Globus pallidus (tissue), 1 donor: ENCODE data around the gene ADGRB2.

ENCODE experiments used
- DNase-seq: peaks from one replicate; pipeline ENCODE4 v3.0.0-alpha.2; 2015; ENCODE audit warnings: low spot score

The ADGRB2 gene

DNA sequence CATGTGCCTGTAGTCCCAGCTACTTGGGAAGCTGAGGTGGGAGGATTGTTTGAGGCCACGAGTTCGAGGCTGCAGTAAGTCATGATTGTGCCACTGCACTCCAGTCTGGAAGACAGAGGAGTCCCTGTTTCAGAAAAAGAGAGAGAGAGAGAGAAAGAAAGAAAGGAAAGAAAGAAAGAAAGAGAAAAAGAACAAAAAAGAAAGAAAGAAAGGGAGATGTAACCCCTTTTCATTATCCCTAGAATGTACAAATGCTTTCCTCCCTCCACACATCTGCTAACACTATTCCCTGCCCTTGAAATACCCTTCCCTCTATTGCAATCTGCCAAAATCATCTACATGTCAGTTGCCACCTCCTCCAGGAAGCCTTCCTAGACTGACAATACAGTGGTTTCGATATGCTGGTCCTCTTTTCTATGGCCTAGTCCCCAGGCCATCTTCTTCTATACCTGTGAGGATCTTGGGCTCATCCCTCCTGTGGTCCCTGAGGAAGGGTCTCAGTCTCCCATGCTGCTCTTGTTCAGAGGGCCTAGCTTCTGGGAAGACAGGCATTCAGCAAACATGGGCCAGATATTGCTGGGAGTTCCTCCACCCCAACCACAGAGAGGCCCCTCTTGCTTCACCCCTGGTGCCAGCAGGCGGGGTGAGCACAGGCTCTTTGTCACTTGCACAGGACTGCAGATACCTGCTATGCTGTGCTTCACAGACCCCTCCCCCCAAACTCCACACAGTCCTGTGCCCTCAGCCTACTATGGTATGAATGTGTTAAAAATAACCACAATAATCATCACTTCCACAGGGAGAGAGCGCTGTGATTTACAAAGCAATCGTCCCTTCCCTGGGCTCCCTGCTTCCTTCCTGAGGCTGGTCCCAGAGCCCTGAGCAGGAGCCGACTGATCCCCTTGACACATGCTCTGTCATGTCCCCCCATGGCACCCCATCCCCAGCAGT lies 14.1 kb downstream of the ADGRB2 start:
- no peak for DNase-seq

DNA sequence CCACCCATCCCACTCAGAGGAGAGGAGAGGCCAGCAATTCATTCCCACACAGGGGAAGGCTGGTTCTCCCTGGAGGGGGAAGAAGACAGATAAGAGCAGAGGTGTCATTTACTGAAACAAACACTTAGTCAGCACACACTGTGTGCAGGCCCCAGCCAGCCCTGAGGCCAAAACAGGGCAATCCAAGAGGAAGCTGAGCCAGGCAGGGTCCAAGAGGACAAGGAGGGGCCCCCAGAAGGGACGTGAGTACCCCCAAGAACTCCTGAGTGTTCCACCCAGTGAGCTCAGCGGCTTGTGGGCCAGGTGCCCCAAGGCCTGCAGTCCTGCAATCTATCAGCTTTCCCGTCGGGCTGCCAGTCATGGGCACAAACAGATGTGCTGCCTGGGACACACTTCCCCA lies 15.8 kb downstream of the ADGRB2 start:
- no peak for DNase-seq

DNA sequence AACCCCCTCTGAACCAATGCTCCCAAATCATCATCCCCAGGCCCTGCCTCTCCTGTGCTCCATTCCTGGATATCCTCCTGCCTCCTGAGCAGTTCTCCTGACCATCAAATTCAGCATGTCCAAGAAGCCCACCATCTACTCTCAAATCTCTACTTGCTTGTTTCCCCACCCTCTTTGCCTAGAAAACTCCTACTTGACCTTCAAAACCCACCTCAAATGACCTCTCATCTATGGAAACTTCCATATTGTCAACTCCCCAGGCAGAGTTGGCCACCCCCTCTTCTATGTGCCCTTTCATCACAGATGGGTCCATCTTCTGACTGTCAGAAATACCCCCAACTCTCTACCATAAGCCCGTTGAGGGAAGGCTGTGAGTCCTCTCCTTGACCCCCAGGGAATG lies 16.8 kb downstream of the ADGRB2 start:
- no peak for DNase-seq

DNA sequence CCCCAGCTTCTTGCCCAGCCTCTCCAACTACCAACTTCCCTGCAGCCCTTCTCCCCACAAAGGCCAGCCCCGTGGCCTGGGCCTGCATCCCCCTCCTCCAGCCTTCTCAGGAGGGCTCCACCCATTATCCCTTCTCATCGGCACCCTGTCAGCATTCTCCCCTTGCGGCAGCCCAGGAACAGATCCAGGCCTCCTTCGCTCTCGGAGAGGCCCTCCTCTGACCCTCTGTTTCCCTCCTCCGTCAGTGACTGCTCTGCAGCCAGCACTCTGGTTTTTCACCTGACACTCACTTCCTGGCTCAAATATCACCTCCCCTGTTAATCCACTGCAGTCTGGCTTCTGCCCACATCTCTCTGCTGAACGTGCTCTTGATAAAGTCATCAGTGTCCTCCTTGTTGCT lies 17.5 kb downstream of the ADGRB2 start:
- DNase-seq: no peak

DNA sequence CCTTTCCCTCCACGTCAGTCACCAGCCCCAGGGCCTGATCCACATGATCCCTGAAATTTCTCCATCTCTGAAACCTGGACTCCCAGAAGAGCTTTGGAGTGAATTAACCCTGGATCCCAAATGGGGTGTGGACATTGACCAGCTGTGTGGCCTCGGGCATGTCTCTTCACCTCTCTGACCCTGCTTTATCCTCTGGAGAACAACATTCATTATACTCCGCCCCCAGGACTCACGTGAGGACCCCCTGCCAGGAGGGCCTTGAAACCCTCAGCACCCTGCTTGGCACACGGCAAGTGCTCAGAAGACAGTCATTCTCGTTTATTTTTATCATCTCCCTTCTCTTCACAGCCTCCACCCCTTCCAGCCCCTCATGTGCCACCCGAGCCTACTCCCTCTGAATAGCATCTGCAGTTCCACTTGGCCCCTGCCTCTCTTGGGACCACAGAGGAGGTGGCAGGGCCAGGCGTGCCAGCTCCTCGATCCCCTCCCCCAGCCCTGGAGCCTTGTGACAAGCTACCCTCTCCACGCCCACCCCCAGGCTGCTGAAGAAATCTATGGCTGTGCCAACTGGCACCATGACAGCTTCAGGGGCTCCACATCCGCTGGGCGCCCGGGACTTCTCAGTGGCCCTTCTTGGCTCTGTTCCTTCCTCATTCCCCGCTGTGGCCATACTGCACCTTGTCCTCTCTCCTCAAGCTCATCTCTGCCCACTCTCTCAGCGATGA lies 18.0 kb downstream of the ADGRB2 start:
- no peak for DNase-seq

DNA sequence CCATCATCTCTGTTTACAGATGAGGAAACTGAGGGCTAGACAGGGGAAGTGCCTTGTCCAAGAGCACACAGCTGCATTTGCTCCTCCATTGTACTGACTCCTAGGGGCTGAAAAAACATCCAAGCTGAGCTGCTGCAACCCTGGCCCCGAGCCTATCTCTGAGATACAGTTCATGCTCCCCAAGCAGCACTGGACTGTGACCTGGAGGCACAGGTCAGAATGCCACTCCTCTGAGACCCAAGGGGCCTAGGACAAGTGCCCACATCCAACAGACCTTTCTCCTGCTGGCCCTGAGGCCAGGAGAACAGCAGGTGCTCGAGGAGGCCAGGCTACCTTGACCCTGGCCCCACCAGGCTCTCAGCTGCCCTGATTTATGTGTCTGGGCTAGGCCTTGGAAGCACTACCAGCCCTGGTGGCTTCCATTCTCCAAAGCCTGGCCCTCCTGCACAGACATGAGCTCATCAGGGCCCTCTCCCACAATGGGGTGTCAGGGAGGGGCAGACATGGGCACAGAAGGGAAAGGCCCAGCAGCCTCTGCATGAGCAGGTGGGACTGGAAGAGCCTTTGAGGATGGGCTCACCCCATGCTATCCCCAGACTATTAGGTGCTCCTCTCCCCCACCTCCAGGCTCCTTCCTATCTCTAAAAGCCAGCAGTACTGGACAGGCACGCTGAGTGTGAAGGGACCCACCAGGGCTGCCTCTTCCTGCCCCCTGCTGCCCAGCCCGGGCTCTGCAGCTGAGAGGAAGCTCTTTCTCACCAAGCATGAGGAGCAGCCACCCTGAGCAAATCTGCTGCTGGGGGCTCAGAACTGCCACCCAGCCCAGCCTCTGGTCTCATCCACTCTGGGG lies 18.8 kb downstream of the ADGRB2 start:
- DNase-seq: no peak

DNA sequence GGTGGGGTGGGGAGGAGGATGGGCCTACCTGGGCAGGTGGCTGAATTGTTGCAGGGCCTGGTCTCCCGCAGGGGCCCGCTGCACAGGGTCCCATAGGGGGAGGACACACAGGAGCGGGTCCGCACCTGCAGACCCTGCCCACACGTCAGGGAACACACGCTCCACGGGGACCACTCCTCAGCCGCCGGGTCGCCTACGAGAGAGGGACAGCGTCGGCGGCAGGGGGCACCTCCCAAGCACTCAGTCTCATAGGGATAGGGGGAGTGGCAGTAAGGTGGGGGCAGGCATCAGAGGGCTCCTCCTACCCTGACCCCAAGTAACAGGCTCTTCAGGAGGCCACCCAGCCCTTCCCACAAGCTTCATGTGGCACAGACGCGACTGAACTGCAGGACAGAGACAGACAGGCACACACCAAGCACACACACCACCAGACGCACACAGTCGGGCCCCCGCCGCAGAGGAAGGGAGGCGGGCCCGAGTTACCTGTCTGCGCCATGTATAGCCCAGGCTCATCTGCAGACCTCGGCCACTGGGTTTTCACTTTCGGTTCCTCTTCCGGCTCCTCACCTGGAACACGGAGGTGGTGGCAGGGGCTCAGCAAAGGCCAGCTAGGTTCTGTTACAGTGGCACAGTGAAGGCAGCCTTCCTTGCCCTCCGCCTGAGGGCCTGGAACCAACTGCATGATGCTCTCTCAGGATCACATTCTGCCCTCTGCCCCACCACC lies 19.8 kb downstream of the ADGRB2 start:
- DNase-seq: no peak

DNA sequence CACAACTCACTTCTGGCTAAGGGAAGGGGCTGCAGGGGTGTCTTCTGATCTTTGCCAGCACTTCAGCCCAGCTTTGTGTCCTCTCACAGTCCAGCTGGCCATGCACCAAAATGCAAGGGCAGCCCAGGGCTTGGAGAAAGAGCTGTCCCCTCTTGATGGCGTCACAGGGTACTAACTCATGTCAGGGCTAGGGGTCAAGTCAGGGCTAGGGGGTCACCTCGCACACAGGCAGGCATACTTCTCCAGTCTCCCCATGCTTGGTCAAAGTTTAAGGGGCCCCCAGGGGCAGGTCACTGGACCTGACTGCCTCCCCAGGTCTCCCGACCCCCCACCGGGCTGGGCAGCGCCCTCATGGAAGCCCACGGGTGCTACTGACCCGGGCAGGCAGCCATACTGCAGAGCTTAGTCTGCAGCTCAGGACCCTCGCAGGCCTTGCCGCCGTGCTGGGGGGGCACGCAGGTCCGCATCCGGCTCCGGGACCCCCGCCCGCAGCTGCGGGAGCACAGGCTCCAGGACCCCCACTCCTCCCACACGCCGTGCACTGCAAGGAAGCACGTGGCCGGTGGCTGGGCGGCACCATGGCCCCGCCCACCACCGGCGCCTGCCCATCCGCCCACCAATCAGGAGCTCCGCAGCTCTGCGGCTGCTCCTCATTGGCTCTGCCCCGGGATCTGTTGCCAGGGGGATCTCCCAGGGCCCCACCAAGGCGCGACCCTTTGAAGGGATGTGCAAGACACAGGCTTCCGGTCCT lies 21.5 kb downstream of the ADGRB2 start:
- no peak for DNase-seq

DNA sequence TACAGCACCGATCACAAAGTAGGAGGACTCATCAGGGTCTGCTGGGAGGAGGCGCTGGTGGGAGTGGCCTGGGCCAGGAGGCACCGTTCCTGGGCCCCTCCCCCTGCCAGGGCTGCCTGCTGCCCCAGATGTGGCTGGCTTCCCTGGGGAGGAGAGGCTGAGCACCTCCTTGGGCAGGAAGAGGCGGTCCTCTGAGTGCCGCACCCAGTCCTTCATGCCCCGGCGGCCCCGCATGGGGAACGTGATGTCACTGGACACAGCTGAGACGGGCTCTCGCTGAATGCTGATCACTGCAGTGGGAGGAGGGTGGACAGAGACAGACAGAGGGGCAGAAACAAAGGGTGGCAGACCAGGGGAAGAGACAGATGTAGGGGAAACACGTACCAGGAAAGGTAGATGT lies 24.8 kb downstream of the ADGRB2 start:
- no peak for DNase-seq

DNA sequence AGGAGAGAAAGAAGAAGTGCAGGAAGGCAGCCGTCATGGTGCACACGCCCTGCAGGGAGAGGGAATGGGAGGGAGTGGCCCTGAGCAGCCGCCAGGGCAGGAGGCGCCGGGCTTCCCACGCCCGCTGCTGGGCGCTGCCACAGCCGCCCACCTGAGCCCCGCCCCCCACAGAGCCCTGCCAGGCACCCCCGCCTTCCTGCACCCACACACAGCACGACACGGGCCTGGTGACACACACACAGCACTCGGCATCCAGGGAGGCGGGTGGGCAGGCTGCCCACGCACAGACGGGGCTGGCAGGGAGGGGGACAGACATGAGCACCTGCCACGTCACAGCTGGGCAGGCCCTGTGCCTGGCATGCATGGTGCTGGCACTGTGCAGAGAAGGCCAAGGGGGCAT lies 27.5 kb downstream of the ADGRB2 start:
- DNase-seq: no peak

DNA sequence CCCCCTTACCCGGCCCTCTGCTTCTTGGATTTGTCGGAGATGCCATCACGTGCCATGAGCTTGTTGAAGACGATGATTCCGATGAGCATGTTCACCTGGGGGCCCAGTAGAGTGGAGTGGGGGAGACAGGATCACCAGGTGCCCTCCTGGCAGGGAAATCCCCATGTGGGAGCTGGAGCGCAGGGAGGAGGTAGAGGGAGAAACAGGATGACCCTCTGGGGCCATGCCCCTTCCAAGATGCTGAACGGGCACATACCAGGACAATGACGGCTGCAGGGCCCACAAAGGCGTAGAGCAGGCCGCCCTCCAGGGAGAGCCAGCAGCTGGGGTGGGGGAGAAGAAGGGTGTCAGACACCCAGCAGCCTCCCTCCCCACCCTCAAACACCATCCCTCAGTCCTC lies 28.6 kb downstream of the ADGRB2 start:
- no peak for DNase-seq

DNA sequence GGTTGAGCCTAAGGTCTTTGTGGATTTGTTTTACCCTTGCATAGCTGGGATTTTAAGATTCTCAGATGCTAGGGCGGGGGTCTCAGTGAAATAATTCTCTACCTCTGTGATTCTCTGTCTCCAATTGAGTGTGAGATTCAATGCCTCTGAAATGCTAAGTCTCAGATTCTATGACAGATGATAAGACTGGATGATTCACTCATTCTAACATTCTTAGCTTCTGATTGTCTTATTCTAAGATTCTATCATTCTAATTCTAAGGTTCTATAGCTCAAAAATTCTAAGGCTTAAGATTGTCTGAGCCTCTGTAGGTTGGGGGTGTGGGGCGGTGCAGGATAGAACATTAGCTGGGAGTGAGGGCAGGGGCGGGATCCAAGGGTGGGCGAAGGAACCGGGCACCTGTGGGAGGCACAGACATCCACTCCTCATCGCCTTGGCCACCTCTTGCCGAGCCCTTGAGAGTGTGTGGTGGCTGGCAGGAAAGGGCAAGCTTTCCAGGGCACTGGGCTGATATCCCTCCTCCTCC lies 29.5 kb downstream of the ADGRB2 start:
- DNase-seq: no peak

DNA sequence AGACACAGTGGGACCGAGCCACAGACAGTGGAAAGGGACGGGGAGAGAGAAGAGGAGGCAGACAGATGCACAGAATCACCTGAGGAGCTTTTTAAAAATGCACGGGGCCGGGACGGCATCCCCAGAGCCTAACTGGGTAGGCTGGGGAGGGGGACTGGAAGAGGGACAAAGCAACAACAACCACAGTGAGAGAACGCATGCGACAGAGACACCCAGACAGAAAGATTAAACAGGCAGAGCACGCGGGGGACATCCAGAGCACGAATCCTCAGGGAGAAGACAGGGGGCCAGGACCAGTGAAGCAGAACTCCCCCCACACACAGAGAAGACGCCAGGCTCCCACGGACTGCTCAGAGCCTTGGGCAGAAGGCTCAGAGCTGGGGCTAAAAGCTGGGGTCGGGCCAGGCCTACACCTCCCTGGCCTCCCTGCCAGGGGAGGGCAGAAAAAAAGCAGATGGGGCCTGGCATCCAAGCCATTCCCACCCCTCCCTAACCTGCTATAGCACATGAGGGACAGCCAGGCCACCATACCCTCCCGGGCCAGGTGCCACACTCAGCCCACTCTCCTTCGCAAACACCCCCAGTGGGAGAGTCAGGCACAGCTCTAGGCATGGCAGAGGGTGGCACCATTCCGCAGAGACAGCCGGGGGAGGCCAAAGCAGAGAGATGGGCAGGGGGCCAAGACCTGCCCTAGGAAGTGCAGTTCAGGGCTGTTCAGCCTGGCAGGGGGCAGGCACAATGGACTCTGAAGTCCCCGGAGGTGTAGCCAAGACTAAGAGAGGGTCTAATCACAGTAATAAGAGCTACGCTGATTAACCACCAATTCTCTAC lies 30.5 kb downstream of the ADGRB2 start:
- DNase-seq: no peak

DNA sequence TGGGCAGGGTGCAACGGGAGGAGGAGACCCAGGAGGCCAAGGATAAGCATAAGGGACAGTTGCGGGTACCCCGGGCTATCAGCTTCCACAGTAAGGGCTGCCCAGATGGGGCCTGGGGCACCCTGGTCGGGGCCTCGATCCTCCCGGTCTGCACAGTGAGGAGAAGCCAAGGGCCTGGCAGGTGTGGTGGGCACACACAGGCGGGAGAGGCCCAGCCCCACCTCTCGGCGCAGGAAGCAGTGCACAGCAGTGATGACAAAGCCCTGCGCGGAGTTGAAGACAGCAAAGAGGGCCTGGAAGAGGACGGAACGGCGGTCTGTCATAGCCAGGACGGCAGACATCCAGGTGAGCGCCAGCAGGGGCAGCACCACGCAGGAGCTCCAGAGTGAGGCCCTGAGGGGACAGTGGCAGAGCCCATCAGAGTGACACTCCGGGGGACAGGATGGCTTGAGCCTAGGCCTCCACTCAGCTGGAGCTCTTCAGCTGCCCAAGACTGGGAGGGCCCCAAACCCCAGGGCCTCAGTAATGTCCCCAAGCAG lies 31.3 kb downstream of the ADGRB2 start:
- DNase-seq: no peak

DNA sequence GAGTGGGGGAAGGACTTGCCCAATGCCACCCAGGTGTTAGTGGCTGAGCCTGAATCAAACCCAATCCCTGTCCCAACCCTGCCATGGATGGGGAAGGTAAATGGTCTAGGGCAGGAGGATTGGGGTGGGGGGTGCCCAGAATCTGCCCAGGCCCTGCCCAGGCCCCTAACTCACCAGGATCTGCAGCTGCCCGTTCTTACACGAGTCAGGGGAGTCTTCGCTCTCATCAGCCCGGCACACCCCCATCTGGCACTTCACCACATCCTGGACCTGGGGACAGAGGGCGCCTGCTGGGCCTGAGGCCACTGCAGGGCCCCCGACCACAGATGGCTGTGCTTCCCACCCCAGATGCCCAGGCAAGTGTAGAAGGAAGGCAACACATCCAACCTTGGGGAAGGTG lies 31.8 kb downstream of the ADGRB2 start:
- no peak for DNase-seq

DNA sequence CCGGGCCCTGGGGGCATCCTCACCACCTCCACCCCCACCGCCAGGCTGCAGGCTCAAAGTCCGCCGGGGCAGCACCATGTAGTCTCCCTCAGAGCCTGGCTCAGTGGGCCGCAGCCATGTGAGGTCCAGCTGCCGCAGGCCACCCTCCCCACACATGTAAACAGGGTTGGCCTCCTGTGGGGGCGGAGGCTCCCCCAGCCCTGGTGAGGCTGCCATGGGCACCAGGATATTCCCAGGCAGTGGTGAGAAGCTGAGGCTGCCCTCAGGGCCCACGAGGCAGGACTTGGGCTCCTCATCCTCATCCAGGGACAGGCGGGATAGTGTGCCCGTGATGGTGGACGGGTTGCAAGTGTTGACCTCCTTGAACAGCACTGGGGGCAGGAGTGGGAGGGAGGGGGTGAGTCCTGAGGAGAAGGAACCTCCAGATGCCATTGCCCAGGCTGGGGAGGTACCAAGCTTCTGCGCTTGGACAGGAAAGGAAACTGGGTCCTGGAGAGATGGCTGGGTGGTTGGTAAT lies 33.0 kb downstream of the ADGRB2 start:
- DNase-seq: no peak

DNA sequence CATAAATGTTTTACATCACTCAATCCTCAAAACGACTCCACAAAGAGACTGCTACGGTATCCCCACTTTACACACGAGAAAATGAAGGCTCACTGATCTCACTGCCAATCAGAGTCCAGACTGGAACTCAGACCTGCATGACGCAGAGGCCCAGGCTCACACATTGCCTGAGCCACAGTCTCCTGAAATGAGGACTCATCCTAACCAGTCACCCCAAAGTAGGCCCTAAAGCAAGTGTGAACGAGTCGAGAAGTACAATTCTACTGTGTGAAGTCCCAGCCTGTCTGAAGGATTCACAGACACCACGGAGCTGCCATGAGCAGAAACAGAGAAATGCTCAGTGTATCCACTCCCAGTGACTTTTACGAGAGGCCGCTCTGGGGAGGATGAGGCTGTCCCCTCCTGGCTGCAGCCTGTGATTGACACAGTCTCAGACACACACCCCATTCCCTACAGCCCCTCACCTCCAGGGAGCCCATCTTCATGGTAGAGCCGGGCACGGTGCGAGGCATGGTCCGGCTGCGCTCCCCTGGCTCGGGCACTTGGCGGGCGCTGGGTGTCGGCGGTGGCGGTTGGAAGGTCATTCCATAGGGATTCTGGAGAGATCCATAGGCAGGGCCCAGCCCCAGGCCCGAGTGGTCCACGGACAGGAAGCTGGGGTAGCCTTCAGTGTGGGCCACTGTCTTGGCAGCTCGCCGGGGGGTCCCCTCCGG lies 33.6 kb downstream of the ADGRB2 start:
- DNase-seq: no peak

DNA sequence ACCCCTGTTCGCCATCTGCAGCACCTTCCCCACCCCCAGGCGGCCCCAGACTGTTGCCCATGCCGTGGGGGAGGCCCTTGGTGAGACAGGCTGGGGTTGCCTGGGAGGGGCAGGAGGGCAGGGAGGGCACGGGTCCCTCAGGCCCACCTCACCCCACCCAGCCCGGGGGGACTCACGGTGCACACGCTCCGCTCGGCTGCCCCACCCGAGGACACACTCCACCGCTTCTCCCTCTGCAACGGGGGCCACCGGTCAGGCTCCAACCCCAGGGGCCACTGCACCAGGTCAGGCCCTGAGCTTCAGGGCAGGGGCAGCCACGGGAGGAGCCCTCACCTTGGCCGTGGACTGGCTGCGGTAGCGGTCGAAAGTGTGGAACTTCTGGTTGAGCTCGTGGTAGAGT lies 36.3 kb downstream of the ADGRB2 start:
- DNase-seq: no peak

DNA sequence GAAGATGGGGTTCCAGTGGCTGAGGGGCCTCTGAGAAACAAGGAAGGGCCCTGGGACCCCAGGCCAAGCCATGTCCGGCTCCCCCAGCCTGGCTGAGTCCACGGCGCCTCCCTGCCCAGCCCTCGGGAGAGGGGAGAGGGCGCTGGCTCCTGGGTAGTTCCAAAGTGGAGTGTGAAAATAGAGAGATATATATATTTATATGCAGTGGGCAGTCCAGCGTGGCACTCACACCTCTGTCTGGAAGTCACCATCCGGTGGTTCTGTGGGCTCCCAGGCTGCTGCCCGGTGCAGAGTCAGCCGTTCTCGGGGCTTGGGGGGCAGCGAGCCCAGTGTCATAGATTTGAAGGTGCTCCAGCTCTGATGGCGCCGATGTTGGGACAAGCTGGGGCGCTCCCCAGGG lies 36.9 kb downstream of the ADGRB2 start:
- no peak for DNase-seq
